ENCODE data around the gene PBX1.

DNA sequence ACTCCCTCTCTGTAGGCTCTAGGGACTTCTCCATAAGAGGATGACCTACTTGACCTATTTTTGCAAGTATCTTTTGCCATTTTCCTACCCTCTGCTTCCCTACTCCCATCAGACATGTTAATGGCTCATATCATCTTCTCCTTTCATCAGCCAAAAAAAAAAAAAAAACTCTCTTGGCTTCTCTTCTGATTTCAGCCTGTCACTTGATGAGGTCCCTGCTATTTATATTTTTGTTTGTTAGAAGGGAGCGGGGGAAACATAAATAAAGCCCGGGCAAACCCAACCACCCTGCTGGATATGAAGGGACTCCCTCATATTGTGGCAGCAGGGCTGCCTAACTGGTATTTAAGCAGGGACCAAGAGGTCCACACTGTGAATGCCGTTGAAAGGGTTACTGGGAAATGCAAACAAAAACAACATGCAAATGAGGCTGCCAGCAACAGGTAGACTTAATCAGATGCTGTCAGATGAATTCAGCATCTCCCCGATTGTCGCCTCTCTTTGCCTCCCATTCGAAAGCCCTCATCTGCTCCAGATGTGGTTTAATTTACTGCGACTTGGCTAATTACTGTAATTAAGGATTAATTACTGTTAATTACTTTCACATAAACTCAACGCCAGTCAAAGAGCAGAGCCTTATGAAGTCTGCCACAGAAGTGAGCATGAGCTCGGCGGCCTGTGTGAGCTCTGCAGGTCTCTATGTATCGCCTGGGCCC lies 172.3 kb downstream of the PBX1 start:
- TF ChIP-seq ZNF423 (tag by site-specific recombination; IDR thresholded peaks at IDR 0.05) (no peak), YY1 (tag by site-specific recombination; IDR thresholded peaks at IDR 0.05) (no peak), MZF1 (tag by site-specific recombination; IDR thresholded peaks at IDR 0.05; ENCODE audit: borderline replicate concordance) (no peak), BCL11A (tag by site-specific recombination; IDR thresholded peaks at IDR 0.05; ENCODE audit: low read depth) (no peak)
- TF ChIP-seq, protein P1, sequence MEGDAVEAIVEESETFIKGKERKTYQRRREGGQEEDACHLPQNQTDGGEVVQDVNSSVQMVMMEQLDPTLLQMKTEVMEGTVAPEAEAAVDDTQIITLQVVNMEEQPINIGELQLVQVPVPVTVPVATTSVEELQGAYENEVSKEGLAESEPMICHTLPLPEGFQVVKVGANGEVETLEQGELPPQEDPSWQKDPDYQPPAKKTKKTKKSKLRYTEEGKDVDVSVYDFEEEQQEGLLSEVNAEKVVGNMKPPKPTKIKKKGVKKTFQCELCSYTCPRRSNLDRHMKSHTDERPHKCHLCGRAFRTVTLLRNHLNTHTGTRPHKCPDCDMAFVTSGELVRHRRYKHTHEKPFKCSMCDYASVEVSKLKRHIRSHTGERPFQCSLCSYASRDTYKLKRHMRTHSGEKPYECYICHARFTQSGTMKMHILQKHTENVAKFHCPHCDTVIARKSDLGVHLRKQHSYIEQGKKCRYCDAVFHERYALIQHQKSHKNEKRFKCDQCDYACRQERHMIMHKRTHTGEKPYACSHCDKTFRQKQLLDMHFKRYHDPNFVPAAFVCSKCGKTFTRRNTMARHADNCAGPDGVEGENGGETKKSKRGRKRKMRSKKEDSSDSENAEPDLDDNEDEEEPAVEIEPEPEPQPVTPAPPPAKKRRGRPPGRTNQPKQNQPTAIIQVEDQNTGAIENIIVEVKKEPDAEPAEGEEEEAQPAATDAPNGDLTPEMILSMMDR (tag by site-specific recombination; IDR thresholded peaks at IDR 0.05): no peak
